ENCODE measurements around the gene GPRC5D.

DNA sequence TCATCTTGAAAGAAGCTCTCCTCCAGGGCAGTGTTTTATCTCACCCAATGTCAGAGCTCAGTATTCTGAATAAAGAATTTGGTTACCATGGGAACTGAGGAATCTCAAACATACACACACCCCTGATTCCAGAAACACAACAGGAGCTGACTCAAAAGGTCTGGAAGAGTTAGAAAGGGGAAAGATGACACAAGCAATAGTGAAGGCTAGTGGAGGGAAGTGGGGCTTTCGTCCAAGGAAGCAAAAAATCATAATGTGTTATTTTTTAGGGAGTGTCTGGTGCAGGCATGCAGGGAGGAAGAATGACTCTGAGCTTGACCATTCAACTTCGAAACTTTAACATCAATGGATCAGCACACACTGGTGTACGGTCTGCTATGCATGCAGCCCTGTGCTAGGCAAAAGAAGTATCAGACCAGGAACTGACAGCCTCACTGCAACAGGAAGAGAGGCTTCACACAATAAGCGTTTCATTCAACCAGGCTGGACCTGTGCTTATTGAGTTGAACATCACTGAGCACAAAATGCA lies 27.8 kb upstream of the GPRC5D start:
- TF ChIP-seq, protein P1, sequence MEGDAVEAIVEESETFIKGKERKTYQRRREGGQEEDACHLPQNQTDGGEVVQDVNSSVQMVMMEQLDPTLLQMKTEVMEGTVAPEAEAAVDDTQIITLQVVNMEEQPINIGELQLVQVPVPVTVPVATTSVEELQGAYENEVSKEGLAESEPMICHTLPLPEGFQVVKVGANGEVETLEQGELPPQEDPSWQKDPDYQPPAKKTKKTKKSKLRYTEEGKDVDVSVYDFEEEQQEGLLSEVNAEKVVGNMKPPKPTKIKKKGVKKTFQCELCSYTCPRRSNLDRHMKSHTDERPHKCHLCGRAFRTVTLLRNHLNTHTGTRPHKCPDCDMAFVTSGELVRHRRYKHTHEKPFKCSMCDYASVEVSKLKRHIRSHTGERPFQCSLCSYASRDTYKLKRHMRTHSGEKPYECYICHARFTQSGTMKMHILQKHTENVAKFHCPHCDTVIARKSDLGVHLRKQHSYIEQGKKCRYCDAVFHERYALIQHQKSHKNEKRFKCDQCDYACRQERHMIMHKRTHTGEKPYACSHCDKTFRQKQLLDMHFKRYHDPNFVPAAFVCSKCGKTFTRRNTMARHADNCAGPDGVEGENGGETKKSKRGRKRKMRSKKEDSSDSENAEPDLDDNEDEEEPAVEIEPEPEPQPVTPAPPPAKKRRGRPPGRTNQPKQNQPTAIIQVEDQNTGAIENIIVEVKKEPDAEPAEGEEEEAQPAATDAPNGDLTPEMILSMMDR (IDR thresholded peaks at IDR 0.05): no peak
- TF ChIP-seq GRHL2 (CRISPR knock-in tag; IDR thresholded peaks at IDR 0.05; ENCODE audit: insufficient replicate concordance, severe bottlenecking) (no peak), JUN (CRISPR knock-in tag; IDR thresholded peaks at IDR 0.05) (no peak), FOXK1 (CRISPR knock-in tag; IDR thresholded peaks at IDR 0.05) (no peak), CREB1 (CRISPR knock-in tag; IDR thresholded peaks at IDR 0.05) (no peak), TCF7 (CRISPR knock-in tag; IDR thresholded peaks at IDR 0.05; ENCODE audit: low read depth) (no peak), SP1 (CRISPR knock-in tag; conservative IDR thresholded peaks at IDR 0.05) (no peak), FOXP1 (CRISPR knock-in tag; IDR thresholded peaks at IDR 0.05; ENCODE audit: borderline replicate concordance) (no peak), ZNF263 (CRISPR knock-in tag; IDR thresholded peaks at IDR 0.05; ENCODE audit: low read depth) (no peak), ESRRA (CRISPR knock-in tag; IDR thresholded peaks at IDR 0.05; ENCODE audit: borderline replicate concordance) (no peak)
- TF ChIP-seq, protein P2, sequence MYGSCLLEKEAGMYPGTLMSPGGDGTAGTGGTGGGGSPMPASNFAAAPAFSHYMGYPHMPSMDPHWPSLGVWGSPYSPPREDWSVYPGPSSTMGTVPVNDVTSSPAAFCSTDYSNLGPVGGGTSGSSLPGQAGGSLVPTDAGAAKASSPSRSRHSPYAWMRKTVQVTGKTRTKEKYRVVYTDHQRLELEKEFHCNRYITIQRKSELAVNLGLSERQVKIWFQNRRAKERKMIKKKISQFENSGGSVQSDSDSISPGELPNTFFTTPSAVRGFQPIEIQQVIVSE (CRISPR knock-in tag; IDR thresholded peaks at IDR 0.05; ENCODE audit: borderline replicate concordance): no peak
- TF ChIP-seq, protein P3, sequence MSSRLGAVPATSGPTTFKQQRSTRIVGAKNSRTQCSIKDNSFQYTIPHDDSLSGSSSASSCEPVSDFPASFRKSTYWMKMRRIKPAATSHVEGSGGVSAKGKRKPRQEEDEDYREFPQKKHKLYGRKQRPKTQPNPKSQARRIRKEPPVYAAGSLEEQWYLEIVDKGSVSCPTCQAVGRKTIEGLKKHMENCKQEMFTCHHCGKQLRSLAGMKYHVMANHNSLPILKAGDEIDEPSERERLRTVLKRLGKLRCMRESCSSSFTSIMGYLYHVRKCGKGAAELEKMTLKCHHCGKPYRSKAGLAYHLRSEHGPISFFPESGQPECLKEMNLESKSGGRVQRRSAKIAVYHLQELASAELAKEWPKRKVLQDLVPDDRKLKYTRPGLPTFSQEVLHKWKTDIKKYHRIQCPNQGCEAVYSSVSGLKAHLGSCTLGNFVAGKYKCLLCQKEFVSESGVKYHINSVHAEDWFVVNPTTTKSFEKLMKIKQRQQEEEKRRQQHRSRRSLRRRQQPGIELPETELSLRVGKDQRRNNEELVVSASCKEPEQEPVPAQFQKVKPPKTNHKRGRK (CRISPR knock-in tag; IDR thresholded peaks at IDR 0.05; ENCODE audit: borderline replicate concordance): no peak
- TF ChIP-seq, protein P4, sequence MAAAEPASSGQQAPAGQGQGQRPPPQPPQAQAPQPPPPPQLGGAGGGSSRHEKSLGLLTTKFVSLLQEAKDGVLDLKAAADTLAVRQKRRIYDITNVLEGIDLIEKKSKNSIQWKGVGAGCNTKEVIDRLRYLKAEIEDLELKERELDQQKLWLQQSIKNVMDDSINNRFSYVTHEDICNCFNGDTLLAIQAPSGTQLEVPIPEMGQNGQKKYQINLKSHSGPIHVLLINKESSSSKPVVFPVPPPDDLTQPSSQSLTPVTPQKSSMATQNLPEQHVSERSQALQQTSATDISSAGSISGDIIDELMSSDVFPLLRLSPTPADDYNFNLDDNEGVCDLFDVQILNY (CRISPR knock-in tag; IDR thresholded peaks at IDR 0.05): no peak
- TF ChIP-seq, protein P5, sequence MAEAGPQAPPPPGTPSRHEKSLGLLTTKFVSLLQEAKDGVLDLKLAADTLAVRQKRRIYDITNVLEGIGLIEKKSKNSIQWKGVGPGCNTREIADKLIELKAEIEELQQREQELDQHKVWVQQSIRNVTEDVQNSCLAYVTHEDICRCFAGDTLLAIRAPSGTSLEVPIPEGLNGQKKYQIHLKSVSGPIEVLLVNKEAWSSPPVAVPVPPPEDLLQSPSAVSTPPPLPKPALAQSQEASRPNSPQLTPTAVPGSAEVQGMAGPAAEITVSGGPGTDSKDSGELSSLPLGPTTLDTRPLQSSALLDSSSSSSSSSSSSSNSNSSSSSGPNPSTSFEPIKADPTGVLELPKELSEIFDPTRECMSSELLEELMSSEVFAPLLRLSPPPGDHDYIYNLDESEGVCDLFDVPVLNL (CRISPR knock-in tag; IDR thresholded peaks at IDR 0.05; ENCODE audit: borderline replicate concordance, low read depth): no peak

Data from WTC11 (cell line).